ENCODE results near the gene DNAJA4. TPM values are rescaled to one million over a fixed set of nuclear protein-coding genes. Genes with fewer than 3 reads are reported as not detected.

DNAJA4 gene
- total RNA-seq, 2 experiments from 2014 or later: 47.0 to 48.5 TPM

DNA sequence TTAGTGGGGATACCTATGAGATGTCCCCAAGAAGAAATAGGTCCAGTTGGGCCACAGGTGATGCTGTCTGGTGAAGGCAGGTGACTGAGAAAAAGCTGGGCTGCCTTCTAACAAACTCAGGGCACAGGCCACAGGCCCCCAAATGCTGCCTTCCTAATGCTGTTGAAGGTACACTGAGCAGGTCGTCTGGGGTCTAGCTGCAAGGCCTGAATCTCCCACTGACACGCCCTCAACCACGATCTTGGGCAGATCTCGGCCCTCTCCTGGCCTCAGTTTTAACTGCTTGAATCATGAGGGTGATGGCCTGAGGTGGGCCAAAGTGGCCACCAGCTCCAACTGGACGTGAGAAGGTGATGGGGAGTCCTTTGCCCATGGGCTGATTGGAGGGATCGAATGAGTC lies 27.9 kb upstream of the DNAJA4 start:
- H3K4me3 ChIP-seq (ENCODE audit: low read length): no peak overlapping the region
- intact Hi-C loops (cut with DNase I, micrococcal nuclease): no loop called here
- CTCF ChIA-PET: interaction anchor here (1.2 kb wide), 1 partner anchor 123 kb away, joined by 3 read pairs; no protein-coding TSS in a partner anchor
- Mint-ChIP-seq H3K36me3 (ENCODE audit: low read depth) (no peaks in the 10 kb centered on the region), H3K27ac (no peak overlapping the region), H3K27me3 (no peaks in the 10 kb centered on the region), H3K4me1 (ENCODE audit: low read depth) (peaks cover 4% of the 10 kb centered on the region), H3K9me3 (no peaks in the 10 kb centered on the region), H3K4me3 (no peak overlapping the region)
- H3K4me1 ChIP-seq (ENCODE audit: insufficient read depth, low read length): peaks cover 5% of the 10 kb centered on the region
- no peaks in the 10 kb centered on the region for H3K36me3 ChIP-seq (ENCODE audit: insufficient read depth, low read length)
- peaks cover 0 to 2% of the 10 kb centered on the region in 2 experiments for H3K27me3 ChIP-seq (ENCODE audit: control insufficient read depth in 1 of 2, insufficient read depth in 2 of 2, low read length in 2 of 2)
- POLR2A ChIA-PET: no interaction called here
- H3K9me3 ChIP-seq (ENCODE audit: control insufficient read depth in 1 of 2, insufficient read depth in 1 of 2, low read length in 2 of 2): no peaks in the 10 kb centered on the region
- TF ChIP-seq, protein P1, sequence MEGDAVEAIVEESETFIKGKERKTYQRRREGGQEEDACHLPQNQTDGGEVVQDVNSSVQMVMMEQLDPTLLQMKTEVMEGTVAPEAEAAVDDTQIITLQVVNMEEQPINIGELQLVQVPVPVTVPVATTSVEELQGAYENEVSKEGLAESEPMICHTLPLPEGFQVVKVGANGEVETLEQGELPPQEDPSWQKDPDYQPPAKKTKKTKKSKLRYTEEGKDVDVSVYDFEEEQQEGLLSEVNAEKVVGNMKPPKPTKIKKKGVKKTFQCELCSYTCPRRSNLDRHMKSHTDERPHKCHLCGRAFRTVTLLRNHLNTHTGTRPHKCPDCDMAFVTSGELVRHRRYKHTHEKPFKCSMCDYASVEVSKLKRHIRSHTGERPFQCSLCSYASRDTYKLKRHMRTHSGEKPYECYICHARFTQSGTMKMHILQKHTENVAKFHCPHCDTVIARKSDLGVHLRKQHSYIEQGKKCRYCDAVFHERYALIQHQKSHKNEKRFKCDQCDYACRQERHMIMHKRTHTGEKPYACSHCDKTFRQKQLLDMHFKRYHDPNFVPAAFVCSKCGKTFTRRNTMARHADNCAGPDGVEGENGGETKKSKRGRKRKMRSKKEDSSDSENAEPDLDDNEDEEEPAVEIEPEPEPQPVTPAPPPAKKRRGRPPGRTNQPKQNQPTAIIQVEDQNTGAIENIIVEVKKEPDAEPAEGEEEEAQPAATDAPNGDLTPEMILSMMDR (IDR thresholded peaks at IDR 0.05): no peak
- no peak for ATAC-seq (ENCODE audit: poor library complexity)
- no peak overlapping the region for H3K27ac ChIP-seq (ENCODE audit: low read depth in 1 of 2, low read length in 2 of 2)
- no peak for DNase-seq

DNA sequence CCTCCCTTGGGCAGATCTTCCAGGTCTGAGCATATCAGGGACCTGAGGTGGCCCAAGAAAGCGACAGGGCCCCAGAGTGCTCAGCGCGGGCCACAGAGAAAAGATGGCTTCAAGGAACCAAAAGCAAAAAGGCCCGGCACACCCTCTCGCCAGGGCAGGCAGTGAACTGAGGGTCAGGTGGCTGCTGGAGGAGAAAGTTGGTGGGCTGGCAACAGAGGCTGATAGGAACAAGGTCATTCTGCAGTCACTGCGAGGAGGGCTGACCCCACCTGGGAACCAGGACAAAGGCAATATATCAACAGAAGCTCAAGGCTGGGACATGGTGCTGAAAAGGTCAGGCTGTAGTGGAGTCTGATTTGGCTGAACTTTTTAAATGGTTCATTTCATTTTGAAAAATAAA lies 27.2 kb upstream of the DNAJA4 start:
- Mint-ChIP-seq H3K4me1 (ENCODE audit: low read depth) (peaks cover 4% of the 10 kb centered on the region), H3K27me3 (no peaks in the 10 kb centered on the region), H3K9me3 (no peaks in the 10 kb centered on the region), H3K36me3 (ENCODE audit: low read depth) (no peaks in the 10 kb centered on the region), H3K27ac (no peak overlapping the region), H3K4me3 (no peak overlapping the region)
- H3K9me3 ChIP-seq (ENCODE audit: control insufficient read depth in 1 of 2, insufficient read depth in 1 of 2, low read length in 2 of 2): no peaks in the 10 kb centered on the region
- POLR2A ChIA-PET: no interaction called here
- CTCF ChIA-PET: interaction anchor here (1.2 kb wide), 1 partner anchor 124 kb away, joined by 3 read pairs; no protein-coding TSS in a partner anchor
- TF ChIP-seq, protein P1 (IDR thresholded peaks at IDR 0.05): no peak
- H3K4me3 ChIP-seq (ENCODE audit: low read length): no peak overlapping the region
- peaks cover 0 to 2% of the 10 kb centered on the region in 2 experiments for H3K27me3 ChIP-seq (ENCODE audit: control insufficient read depth in 1 of 2, insufficient read depth in 2 of 2, low read length in 2 of 2)
- intact Hi-C loops (cut with DNase I, micrococcal nuclease): no loop called here
- no peak overlapping the region for H3K27ac ChIP-seq (ENCODE audit: low read depth in 1 of 2, low read length in 2 of 2)
- H3K36me3 ChIP-seq (ENCODE audit: insufficient read depth, low read length): no peaks in the 10 kb centered on the region
- no peak for DNase-seq
- ATAC-seq (ENCODE audit: poor library complexity): no peak
- peaks cover 5% of the 10 kb centered on the region for H3K4me1 ChIP-seq (ENCODE audit: insufficient read depth, low read length)

DNA sequence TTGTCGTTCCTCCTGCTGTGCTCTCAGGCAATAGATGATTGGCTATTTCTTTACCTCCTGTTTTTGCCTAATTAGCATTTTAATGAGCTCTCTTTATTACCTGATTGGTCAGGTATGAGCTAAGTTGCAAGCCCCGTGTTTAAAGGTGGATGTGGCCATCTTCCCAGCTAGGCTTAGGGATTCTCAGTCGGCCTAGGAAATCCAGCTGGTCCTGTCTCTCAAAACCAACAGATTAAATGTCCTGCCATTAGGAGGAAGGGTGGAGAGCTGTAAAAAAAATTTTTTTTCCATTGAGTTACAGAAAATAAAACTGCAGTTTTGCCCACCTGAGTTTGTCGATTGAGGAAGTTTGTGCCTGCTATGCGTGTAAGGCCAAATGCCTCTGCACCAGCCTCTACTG lies 24.6 kb upstream of the DNAJA4 start:
- H3K27me3 Mint-ChIP-seq: no peaks in the 10 kb centered on the region
- Histone ChIP-seq H3K4me1 (ENCODE audit: insufficient read depth, low read length) (peaks cover 5% of the 10 kb centered on the region), H3K27ac (ENCODE audit: low read depth in 1 of 2, low read length in 2 of 2) (no peak overlapping the region), H3K27me3 (ENCODE audit: control insufficient read depth in 1 of 2, insufficient read depth in 2 of 2, low read length in 2 of 2) (no peaks in the 10 kb centered on the region), H3K36me3 (ENCODE audit: insufficient read depth, low read length) (no peaks in the 10 kb centered on the region), H3K4me3 (ENCODE audit: low read length) (no peak overlapping the region), H3K9me3 (ENCODE audit: control insufficient read depth in 1 of 2, insufficient read depth in 1 of 2, low read length in 2 of 2) (no peaks in the 10 kb centered on the region)
- no peaks in the 10 kb centered on the region for H3K9me3 Mint-ChIP-seq
- H3K4me3 Mint-ChIP-seq: no peak overlapping the region
- peaks cover 4% of the 10 kb centered on the region for H3K4me1 Mint-ChIP-seq (ENCODE audit: low read depth)
- H3K36me3 Mint-ChIP-seq (ENCODE audit: low read depth): no peaks in the 10 kb centered on the region
- ATAC-seq (ENCODE audit: poor library complexity) (no peak), DNase-seq (no peak)
- TF ChIP-seq, protein P1 (IDR thresholded peaks at IDR 0.05): no peak
- no peak overlapping the region for H3K27ac Mint-ChIP-seq
- ChIA-PET CTCF (interaction anchor here (0.6 to 3.1 kb wide), 10 partner anchors 11 to 1641 kb away, joined by 3 to 27 read pairs (median 4); no protein-coding TSS in a partner anchor), POLR2A (no interaction called here)
- intact Hi-C loops (cut with DNase I, micrococcal nuclease): loop anchor here (2.0 to 5.0 kb wide), 3 partner anchors 108 to 329 kb away; partner anchors contain the start of gene CIB2 (in 1 of the 2)
